Muscle of arm (tissue), 14 donors: ENCODE data around the gene TRIM47. TPM values are rescaled to one million over a fixed set of nuclear protein-coding genes. Genes with fewer than 3 reads are reported as not detected.

ENCODE experiments used
- DNase-seq: peaks from one replicate; pipeline ENCODE4 v3.0.0-alpha.2; 2013
- long read RNA-seq, 11 donors: transcript quantifications; one replicate each; lab custom pipeline, GENCODE V29; 2026
- polyA plus RNA-seq, 12 donors: library from polyadenylated mRNA; unstranded; fragments of 120-200 nt; gene quantifications; one replicate each; pipeline ENCODE4 v1.2.1, GENCODE V29; 2013; ENCODE audit not compliant: insufficient read length in 12 of 12

The TRIM47 gene, protein sequence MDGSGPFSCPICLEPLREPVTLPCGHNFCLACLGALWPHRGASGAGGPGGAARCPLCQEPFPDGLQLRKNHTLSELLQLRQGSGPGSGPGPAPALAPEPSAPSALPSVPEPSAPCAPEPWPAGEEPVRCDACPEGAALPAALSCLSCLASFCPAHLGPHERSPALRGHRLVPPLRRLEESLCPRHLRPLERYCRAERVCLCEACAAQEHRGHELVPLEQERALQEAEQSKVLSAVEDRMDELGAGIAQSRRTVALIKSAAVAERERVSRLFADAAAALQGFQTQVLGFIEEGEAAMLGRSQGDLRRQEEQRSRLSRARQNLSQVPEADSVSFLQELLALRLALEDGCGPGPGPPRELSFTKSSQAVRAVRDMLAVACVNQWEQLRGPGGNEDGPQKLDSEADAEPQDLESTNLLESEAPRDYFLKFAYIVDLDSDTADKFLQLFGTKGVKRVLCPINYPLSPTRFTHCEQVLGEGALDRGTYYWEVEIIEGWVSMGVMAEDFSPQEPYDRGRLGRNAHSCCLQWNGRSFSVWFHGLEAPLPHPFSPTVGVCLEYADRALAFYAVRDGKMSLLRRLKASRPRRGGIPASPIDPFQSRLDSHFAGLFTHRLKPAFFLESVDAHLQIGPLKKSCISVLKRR
- polyA plus RNA-seq, result 10 to 100 TPM in 11 of 12 donors, not detected in 1; 15.8 to 46.4 (median 21.5) TPM
- long read RNA-seq, donor 1, partial matches to known transcripts, result 0 of 2 reads
- long read RNA-seq, donor 1, other reads (novel, unspliced or antisense), result 0 of 2 reads
- long read RNA-seq, donor 2, partial matches to known transcripts, result 0 of 5 reads
- long read RNA-seq, donor 2, other reads (novel, unspliced or antisense), result 0 of 5 reads
- long read RNA-seq, donor 3, transcript TRIM47-201 (6 exons, 2,266 nt), result major isoform, 6 of 7 reads
- long read RNA-seq, donor 3, partial matches to known transcripts, result 0 of 7 reads
- long read RNA-seq, donor 3, other reads (novel, unspliced or antisense), result 0 of 7 reads
- long read RNA-seq, donor 4, partial matches to known transcripts, result 0 of 2 reads
- long read RNA-seq, donor 4, other reads (novel, unspliced or antisense), result 0 of 2 reads
- long read RNA-seq, donor 5, transcript TRIM47-201 (6 exons, 2,266 nt), result major isoform, 6 of 8 reads
- long read RNA-seq, donor 5, partial matches to known transcripts, result 0 of 8 reads
- long read RNA-seq, donor 5, other reads (novel, unspliced or antisense), result 0 of 8 reads
- long read RNA-seq, donor 6, partial matches to known transcripts, result 0 of 3 reads
- long read RNA-seq, donor 6, other reads (novel, unspliced or antisense), result 0 of 3 reads
- long read RNA-seq, donor 7, partial matches to known transcripts, result 0 of 3 reads
- long read RNA-seq, donor 7, other reads (novel, unspliced or antisense), result 0 of 3 reads
- long read RNA-seq, donor 8, partial matches to known transcripts, result 0 of 5 reads
- long read RNA-seq, donor 8, other reads (novel, unspliced or antisense), result 0 of 5 reads
- long read RNA-seq, donor 9, partial matches to known transcripts, result 0 of 3 reads
- long read RNA-seq, donor 9, other reads (novel, unspliced or antisense), result 0 of 3 reads
- long read RNA-seq, donor 10, partial matches to known transcripts, result 0 of 4 reads
- long read RNA-seq, donor 10, other reads (novel, unspliced or antisense), result 0 of 4 reads
- long read RNA-seq, donor 11, partial matches to known transcripts, result 0 of 8 reads
- long read RNA-seq, donor 11, other reads (novel, unspliced or antisense), result 0 of 8 reads

- peak; percentile 76 for DNase-seq
These were observed at the start of gene TRIM47 for GRCh38 chr17:75878174-75878998. Gene TRIM47, minus strand, starts transcription at chr17:75878581. Its CDS starts 33 bp downstream, at chr17:75878548.

GRCh38 chr17:75927286-75927922 is 49.0 kb upstream of the TRIM47 start:
- no peak for DNase-seq

DNA sequence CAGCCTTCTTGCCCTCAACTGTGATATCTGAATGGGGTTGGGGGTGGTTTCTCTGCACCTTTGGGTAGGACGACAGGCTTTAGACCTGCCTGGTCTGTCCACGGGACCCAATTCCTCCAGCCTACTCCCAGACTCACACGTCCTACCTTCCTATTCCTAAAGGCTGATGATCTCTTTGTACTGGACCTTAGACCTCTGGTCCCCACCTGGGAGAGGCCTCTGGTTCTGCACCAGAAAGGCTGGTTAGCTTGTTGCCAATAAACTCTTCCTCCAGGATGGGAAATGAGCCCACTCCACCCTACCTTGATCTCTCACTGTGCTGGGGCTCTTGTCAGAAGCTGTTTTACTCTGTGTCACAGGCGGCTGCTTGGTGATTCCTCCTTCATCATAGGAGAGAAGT is 48.1 kb upstream of the TRIM47 start:
- DNase-seq, result no peak

DNA sequence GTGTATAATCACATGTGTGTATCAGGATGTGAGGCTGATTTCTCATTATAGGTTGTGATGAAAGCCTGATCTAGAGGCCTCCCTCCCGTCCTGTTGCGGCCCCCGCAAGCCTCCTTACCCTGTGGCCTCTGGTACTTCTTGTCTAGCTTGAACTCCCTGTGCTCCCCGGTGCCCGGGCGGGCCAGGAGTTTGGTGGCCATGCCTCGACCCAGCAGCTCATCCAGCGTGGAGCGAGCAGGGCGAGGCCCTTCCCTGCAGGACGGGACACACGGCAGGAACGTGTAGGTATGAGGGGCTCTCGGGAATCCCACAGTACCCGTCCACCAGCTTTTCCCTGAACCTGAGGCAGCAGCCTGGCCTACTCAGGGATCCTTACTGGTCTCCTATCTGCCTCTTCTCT is 47.5 kb upstream of the TRIM47 start:
- DNase-seq, result no peak

GRCh38 chr17:75925103-75925502 is 46.7 kb upstream of the TRIM47 start:
- no peak for DNase-seq

DNA sequence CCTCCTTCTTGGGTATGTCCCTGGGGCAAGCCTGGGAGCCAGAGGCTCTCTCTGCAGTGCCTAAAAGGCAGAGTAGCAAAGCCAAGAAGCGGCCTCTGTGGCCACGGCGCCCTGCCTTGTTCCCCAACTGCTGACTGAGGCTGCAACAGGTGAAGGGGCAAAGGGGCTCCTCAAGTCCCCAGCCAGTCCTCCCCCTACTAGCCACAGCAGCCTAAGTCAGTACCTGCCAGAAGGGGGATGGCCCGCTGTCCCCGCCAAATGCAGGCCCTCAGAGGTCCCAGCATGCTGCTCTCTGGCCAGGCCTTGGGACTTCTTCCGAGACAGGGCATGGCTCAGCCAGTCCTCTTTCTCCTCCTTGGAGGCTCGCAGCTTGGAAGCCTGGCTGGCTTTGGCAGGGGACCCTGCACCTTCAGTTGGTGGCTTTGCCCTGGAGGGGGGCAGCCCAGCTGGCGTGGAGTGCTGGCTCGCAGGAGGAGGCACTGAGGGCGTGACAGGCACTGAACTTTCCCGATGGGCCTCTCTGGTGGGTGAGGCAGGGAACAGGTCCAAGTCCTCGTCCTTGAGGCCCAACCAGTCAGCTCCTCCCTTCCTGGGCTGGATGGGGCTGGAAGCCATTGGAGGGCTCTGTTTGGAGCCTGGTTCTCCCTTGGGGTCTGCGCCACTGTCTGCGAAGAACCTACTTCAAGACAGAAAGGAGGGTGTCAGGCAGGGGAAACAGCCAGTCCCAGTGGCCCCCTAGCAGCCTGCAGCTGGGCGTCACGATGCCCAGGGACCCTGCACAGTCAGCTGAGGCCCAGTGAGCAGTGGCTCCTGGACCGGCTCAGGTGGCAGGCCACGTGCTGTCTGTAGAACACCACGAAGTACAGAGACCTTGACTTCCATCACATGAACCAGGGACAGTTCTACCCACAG is 44.8 kb upstream of the TRIM47 start:
- no peak for DNase-seq

DNA sequence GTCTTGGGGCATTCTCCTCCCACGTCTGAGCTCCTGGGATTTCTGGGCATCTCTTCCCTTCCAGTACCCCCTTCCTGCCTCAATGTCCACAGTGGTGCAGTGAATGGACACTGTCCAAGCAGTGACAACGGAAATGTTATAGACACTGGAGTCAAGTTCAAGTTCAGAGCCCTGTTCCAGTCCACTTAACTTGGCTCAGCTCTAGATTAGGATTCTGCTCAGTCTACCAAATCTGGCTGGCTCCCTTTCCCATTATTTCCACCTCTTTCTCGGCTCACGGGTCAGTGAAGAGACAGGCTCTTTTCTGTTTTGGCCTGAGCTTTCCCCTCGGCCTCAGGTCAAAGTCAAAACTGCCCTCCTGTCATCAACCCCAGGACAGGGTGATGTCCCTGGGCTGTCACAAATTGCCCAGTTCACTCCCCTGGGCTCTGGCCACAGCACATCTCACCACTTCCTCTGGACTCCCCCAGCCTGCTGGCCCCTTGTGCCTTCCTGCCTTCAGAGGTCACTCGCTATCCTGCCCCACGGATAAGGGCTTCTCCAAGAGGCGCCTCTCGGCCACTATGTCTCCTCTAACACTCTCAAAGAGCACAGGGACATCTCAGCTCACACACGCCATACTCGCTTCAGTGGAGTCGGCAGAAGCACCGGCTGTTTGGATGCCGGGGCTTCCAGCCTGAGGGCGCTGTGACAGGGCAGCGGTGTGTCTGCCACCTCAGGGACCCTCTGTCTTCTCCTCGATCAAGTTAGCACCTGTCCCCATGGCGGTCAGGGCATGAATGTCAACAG is 44.0 kb upstream of the TRIM47 start:
- DNase-seq, result no peak

- DNase-seq, result no peak
These were observed 43.2 kb upstream of the TRIM47 start for GRCh38 chr17:75921596-75921995.

GRCh38 chr17:75920045-75920560 is 41.7 kb upstream of the TRIM47 start:
- no peak for DNase-seq

- no peak for DNase-seq
These were observed 41.2 kb upstream of the TRIM47 start for GRCh38 chr17:75919611-75920010.

GRCh38 chr17:75917917-75918445 is 39.6 kb upstream of the TRIM47 start:
- DNase-seq, result no peak

- no peak for DNase-seq
These were observed 38.9 kb upstream of the TRIM47 start for GRCh38 chr17:75917141-75917916.

- DNase-seq, result no peak
These were observed 36.9 kb upstream of the TRIM47 start for GRCh38 chr17:75915268-75915667.

GRCh38 chr17:75914643-75915267 is 36.4 kb upstream of the TRIM47 start:
- no peak for DNase-seq

DNA sequence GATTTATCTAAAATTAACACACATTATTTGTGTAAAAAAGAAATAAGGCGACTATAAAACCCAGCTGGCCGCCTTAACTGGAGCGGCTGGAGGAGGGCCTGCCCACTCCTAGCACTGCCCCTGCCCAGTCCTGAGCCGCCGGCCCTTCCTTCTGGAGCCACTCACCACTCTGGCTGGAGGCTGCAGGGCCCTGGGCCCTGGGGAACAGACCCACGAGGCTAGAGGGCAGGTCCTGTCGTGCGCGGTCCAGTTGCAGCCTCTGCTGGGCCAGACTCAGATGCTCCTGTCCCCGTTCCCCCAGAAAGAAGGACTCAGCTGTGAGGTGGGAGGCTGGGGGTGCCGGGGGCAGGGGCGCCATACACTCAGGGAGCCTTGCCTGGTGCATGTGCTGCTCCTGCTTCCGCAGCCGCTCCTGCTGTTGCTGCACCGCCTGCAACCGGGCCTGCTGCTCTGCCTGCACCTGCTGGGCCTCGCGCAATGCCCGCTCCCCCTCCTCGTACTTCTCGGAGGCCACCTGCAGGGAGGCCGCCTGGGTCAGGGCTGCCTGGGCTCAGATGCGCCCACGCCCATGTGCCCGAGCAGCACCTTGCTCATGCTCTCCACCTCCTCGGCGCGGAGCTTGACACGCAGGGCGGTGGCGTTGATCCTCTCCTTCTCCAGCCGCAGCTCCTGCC is 35.3 kb upstream of the TRIM47 start:
- DNase-seq, result no peak
